Measurements from ENCODE around the gene PLA2G1B. TPM values are rescaled to one million over a fixed set of nuclear protein-coding genes. Genes with fewer than 3 reads are reported as not detected.

The PLA2G1B gene
- total and polyA plus RNA-seq, 11 donors = 0.93 to 2.0 (median 1.5) TPM; not detected in 7

- Histone ChIP-seq H3K27me3 (no peaks in the 10 kb centered on the region), H3K27ac (peak overlapping the region in 11 of 12 donors; percentile 57 to 91 (median 84)), H3K4me3 (peak overlapping the region; percentile 31 to 77 (median 64)), H3K9me3 (no peaks in the 10 kb centered on the region), H3K36me3 (no peaks in the 10 kb centered on the region), H3K4me1 (peaks cover 0 to 14% (median 8%) of the 10 kb centered on the region in 12 donors)
- TF ChIP-seq CTCF (IDR thresholded peaks at IDR 0.05) (peak; percentile 23 to 81 (median 52)), POLR2A (IDR thresholded peaks at IDR 0.05) (peak in 1 of 2 donors; percentile 87)
- WGBS, 4 donors = 1 to 2% (median 2%) methylated on average over 31 to 42 of the region's 42 CpGs
- intact Hi-C loops (cut with DNase I) = loop anchor here in 1 of 10 donors (1.0 kb wide), 1 partner anchor 15 kb away; the partner anchor contains the start of gene SIRT4
- DNase-seq = peak; percentile 99
- ATAC-seq = peak; percentile 100
Measured at GRCh38 chr12:120317224-120318105, 10.1 kb downstream of the PLA2G1B start.

GRCh38 chr12:120316798-120317223, 10.8 kb downstream of the PLA2G1B start:
- WGBS, 4 donors = 36 to 47% (median 46%) methylated on average over 9 of the region's 9 CpGs
- peak in 1 of 4 donors; percentile 4 for ATAC-seq
- intact Hi-C loops (cut with DNase I) = loop anchor here in 1 of 10 donors (1.0 kb wide), 1 partner anchor 15 kb away; the partner anchor contains the start of gene SIRT4

GRCh38 chr12:120314220-120314619, 13.4 kb downstream of the PLA2G1B start:
- ATAC-seq (no peak), DNase-seq (no peak)
- no peaks in the 10 kb centered on the region for H3K27me3 ChIP-seq
- no peaks in the 10 kb centered on the region for H3K36me3 ChIP-seq
- no peaks in the 10 kb centered on the region for H3K9me3 ChIP-seq
- peaks cover 0 to 14% (median 8%) of the 10 kb centered on the region in 12 donors for H3K4me1 ChIP-seq
- H3K27ac ChIP-seq = no peak overlapping the region
- no peak overlapping the region for H3K4me3 ChIP-seq
- WGBS, 4 donors = 50 to 57% (median 57%) methylated on average over 5 of the region's 5 CpGs
- intact Hi-C loops (cut with DNase I) = no loop called here
- no peak for TF ChIP-seq CTCF (IDR thresholded peaks at IDR 0.05)
- TF ChIP-seq POLR2A (IDR thresholded peaks at IDR 0.05) = no peak

More at GRCh38 chr12:120316798-120317223, 10.8 kb downstream of the PLA2G1B start:
- Histone ChIP-seq H3K9me3 (no peaks in the 10 kb centered on the region), H3K27ac (peak overlapping the region in 11 of 12 donors; percentile 57 to 91 (median 84)), H3K36me3 (no peaks in the 10 kb centered on the region), H3K27me3 (no peaks in the 10 kb centered on the region), H3K4me3 (peak overlapping the region; percentile 31 to 77 (median 64)), H3K4me1 (peaks cover 0 to 14% (median 8%) of the 10 kb centered on the region in 12 donors)
- TF ChIP-seq POLR2A (IDR thresholded peaks at IDR 0.05) (no peak), CTCF (IDR thresholded peaks at IDR 0.05) (no peak)
- DNase-seq = no peak

Measured in heart left ventricle (tissue), 16 donors.